Liver (tissue), 9 donors: Measurements from ENCODE around the gene LARGE1. TPM values are rescaled to one million over a fixed set of nuclear protein-coding genes. Genes with fewer than 3 reads are reported as not detected.

Experiments used
- DNase-seq: peaks from one replicate; pipeline ENCODE4 v3.0.0-alpha.2; 2017; ENCODE audit warnings: low spot score
- H3K27ac ChIP-seq, 2 donors: one replicate each; pipeline ENCODE4 v1.7.0; 2013; ENCODE audit warnings: inconsistent platforms in 2 of 2, low read length in 2 of 2, control low read depth in 1 of 2, low read depth in 1 of 2, mild to moderate bottlenecking in 1 of 2
- H3K27me3 ChIP-seq, 4 donors: one replicate each; pipeline versions ENCODE4 v1.6.1 to v1.7.0; 2013; ENCODE audit warnings: low read length in 3 of 4, inconsistent platforms in 1 of 4, mild to moderate bottlenecking in 1 of 4, moderate library complexity in 1 of 4; ENCODE audit not compliant: control insufficient read depth in 4 of 4, insufficient read depth in 4 of 4
- H3K36me3 ChIP-seq, 4 donors: one replicate each; pipeline versions ENCODE4 v1.6.1 to v1.7.0; 2013; ENCODE audit warnings: low read length in 3 of 4, mild to moderate bottlenecking in 3 of 4, low read depth in 1 of 4, moderate library complexity in 1 of 4; ENCODE audit not compliant: control insufficient read depth in 4 of 4, insufficient read depth in 3 of 4
- H3K4me1 ChIP-seq, 4 donors: one replicate each; pipeline versions ENCODE4 v1.6.1 to v1.7.0; 2013; ENCODE audit warnings: low read length in 3 of 4, mild to moderate bottlenecking in 3 of 4, moderate library complexity in 1 of 4; ENCODE audit not compliant: control insufficient read depth in 4 of 4, insufficient read depth in 4 of 4
- H3K4me3 ChIP-seq, 3 donors: one replicate each; pipeline versions ENCODE4 v1.6.1 to v1.7.0; 2013; ENCODE audit warnings: low read length in 3 of 3, control low read depth in 1 of 3, low read depth in 1 of 3, mild to moderate bottlenecking in 1 of 3
- H3K9ac ChIP-seq, 2 donors: one replicate each; pipeline ENCODE4 v1.7.0; 2013; ENCODE audit warnings: low read length in 2 of 2, mild to moderate bottlenecking in 2 of 2, moderate library complexity in 2 of 2, control low read depth in 1 of 2, low read depth in 1 of 2
- H3K9me3 ChIP-seq, 4 donors: one replicate each; pipeline versions ENCODE4 v1.6.1 to v1.7.0; 2013; ENCODE audit warnings: low read length in 3 of 4; ENCODE audit not compliant: control insufficient read depth in 4 of 4
- ATF3 ChIP-seq: IDR thresholded peaks from 2 replicates; pipeline ENCODE4 v1.6.1; 2016; ENCODE audit warnings: antibody characterized with exemption
- CTCF ChIP-seq: fragments of 150-350 bp; IDR thresholded peaks from 2 replicates; pipeline ENCODE4 v1.5.1; 2017; ENCODE audit warnings: improper control_type of control experiment, low read depth, low read length; ENCODE audit not compliant: missing input control
- EGR1 ChIP-seq, 2 donors: IDR thresholded peaks; 2 replicates each; pipeline ENCODE4 v1.6.1; 2016 to 2018; ENCODE audit warnings: antibody characterized with exemption in 2 of 2, low read depth in 2 of 2
- FOXA1 ChIP-seq: IDR thresholded peaks from 2 replicates; pipeline ENCODE4 v1.6.1; 2016; ENCODE audit warnings: antibody characterized with exemption
- GABPA ChIP-seq, 2 donors: IDR thresholded peaks in 1 of 2; conservative IDR thresholded peaks in 1 of 2; 2 replicates each; pipeline ENCODE4 v1.6.1; 2016; ENCODE audit warnings: antibody characterized with exemption in 2 of 2, mild to moderate bottlenecking in 1 of 2, moderate library complexity in 1 of 2
- HNF4A ChIP-seq, 2 donors: conservative IDR thresholded peaks; 2 replicates each; pipeline ENCODE4 v1.6.1; 2016; ENCODE audit warnings: antibody characterized with exemption in 2 of 2, mild to moderate bottlenecking in 2 of 2
- HNF4G ChIP-seq: IDR thresholded peaks from 2 replicates; pipeline ENCODE4 v1.6.1; 2016; ENCODE audit warnings: antibody characterized with exemption
- MAX ChIP-seq: IDR thresholded peaks from 2 replicates; pipeline ENCODE4 v1.6.1; 2016; ENCODE audit warnings: antibody characterized with exemption
- NR2F2 ChIP-seq: IDR thresholded peaks from 2 replicates; pipeline ENCODE4 v1.6.1; 2016; ENCODE audit warnings: antibody characterized with exemption
- RAD21 ChIP-seq, 2 donors: IDR thresholded peaks; 2 replicates each; pipeline ENCODE4 v1.6.1; 2016; ENCODE audit warnings: antibody characterized with exemption in 2 of 2, mild to moderate bottlenecking in 2 of 2
- REST ChIP-seq: IDR thresholded peaks from 2 replicates; pipeline ENCODE4 v1.6.1; 2016; ENCODE audit warnings: antibody characterized with exemption, mild to moderate bottlenecking
- RXRA ChIP-seq, 2 donors: IDR thresholded peaks; 2 replicates each; pipeline ENCODE4 v1.6.1; 2017 to 2018; ENCODE audit warnings: antibody characterized with exemption in 2 of 2, mild to moderate bottlenecking in 1 of 2
- SP1 ChIP-seq: IDR thresholded peaks from 2 replicates; pipeline ENCODE4 v1.6.1; 2018; ENCODE audit warnings: antibody characterized with exemption, mild to moderate bottlenecking
- TAF1 ChIP-seq: conservative IDR thresholded peaks from 2 replicates; pipeline ENCODE4 v1.6.1; 2016; ENCODE audit warnings: antibody characterized with exemption, mild to moderate bottlenecking
- YY1 ChIP-seq: IDR thresholded peaks from 2 replicates; pipeline ENCODE4 v1.6.1; 2016; ENCODE audit warnings: antibody characterized with exemption, mild to moderate bottlenecking
- WGBS: extraction: QIAGEN DNeasy Blood & Tissue Kit; methylation state at CpG from one replicate; pipeline ENCODE4 v1.1.7; 2013; 5-methylcytosine and 5-hydroxymethylcytosine counted together
- polyA plus RNA-seq, 2 donors: library from polyadenylated mRNA; stranded (reverse) in 1 of 2; unstranded in 1 of 2; fragments of 200-250 nt in 1 of 2; fragments of >200 nt in 1 of 2; fragmentation: Nextera tagmentation in 1 of 2; extraction: Ambion mirVana in 1 of 2; gene quantifications; one replicate each; pipeline versions ENCODE4 v1.2.1 to v1.2.3, GENCODE V29; 2013 to 2015
- total RNA-seq, 2 donors: library from RNA; depleted of rRNA; stranded (reverse); fragments of >200 nt; gene quantifications; one replicate each; pipeline ENCODE4 v1.2.3, GENCODE V29; 2014
- donor health status: healthy.
- donor health status: healthy.
- donor health status: healthy.
- donor health status: healthy.
- donor health status: healthy.

Gene LARGE1
- total and polyA plus RNA-seq, 4 donors: 2.3 to 14.1 (median 5.7) TPM

- peaks cover 2 to 26% (median 17%) of the 10 kb centered on the region in 4 donors for H3K4me1 ChIP-seq
- H3K27ac ChIP-seq: no peak overlapping the region
- 80% methylated on average over 9 of the region's 9 CpGs for WGBS
- peaks cover 0 to 2% (median 0%) of the 10 kb centered on the region in 4 donors for H3K36me3 ChIP-seq
- no peak overlapping the region for H3K4me3 ChIP-seq
- H3K9ac ChIP-seq: no peak overlapping the region
- DNase-seq: no peak
- H3K9me3 ChIP-seq: no peaks in the 10 kb centered on the region
- no peak for TF ChIP-seq YY1
- TF ChIP-seq MAX: no peak
- no peak for TF ChIP-seq CTCF
- no peak for TF ChIP-seq TAF1
- TF ChIP-seq NR2F2: no peak
- TF ChIP-seq RXRA (IDR thresholded peaks at IDR 0.05): no peak
- TF ChIP-seq GABPA (IDR thresholded peaks at IDR 0.05 in 1 of 2, conservative IDR thresholded peaks at IDR 0.05 in 1 of 2): no peak
- no peak for TF ChIP-seq FOXA1
- no peak for TF ChIP-seq HNF4A (conservative IDR thresholded peaks at IDR 0.05)
- no peak for TF ChIP-seq EGR1 (IDR thresholded peaks at IDR 0.05; ENCODE audit: low read depth in 2 of 2)
- TF ChIP-seq REST: no peak
- no peak for TF ChIP-seq RAD21 (IDR thresholded peaks at IDR 0.05)
- H3K27me3 ChIP-seq: no peaks in the 10 kb centered on the region
These were observed 617.2 kb downstream of the LARGE1 start for GRCh38 chr22:33303099-33303498.

- Histone ChIP-seq H3K9me3 (no peaks in the 10 kb centered on the region), H3K4me3 (peak overlapping the region; percentile 42 to 74 (median 45)), H3K27ac (peak overlapping the region; percentile 42 to 70), H3K9ac (peak overlapping the region; percentile 51 to 52), H3K27me3 (no peaks in the 10 kb centered on the region), H3K36me3 (peaks cover 0 to 2% (median 0%) of the 10 kb centered on the region in 4 donors), H3K4me1 (peaks cover 2 to 26% (median 17%) of the 10 kb centered on the region in 4 donors)
- TF ChIP-seq TAF1: no peak
- 39% methylated on average over 11 of the region's 11 CpGs for WGBS
- no peak for DNase-seq
These were observed 617.7 kb downstream of the LARGE1 start for GRCh38 chr22:33302549-33302948.

- Histone ChIP-seq H3K27ac (peak overlapping the region; percentile 42 to 70), H3K9ac (peak overlapping the region; percentile 51 to 52), H3K4me1 (peaks cover 2 to 26% (median 17%) of the 10 kb centered on the region in 4 donors), H3K4me3 (peak overlapping the region; percentile 42 to 74 (median 45)), H3K36me3 (peaks cover 0 to 2% (median 0%) of the 10 kb centered on the region in 4 donors), H3K9me3 (no peaks in the 10 kb centered on the region), H3K27me3 (no peaks in the 10 kb centered on the region)
- peak; percentile 85 for DNase-seq
- WGBS: 7% methylated on average over 10 of the region's 10 CpGs
- TF ChIP-seq ATF3 (no peak), TAF1 (no peak), REST (peak; percentile 15), YY1 (peak; percentile 13), HNF4G (no peak), CTCF (peak; percentile 97), RAD21 (IDR thresholded peaks at IDR 0.05) (peak; percentile 99), RXRA (IDR thresholded peaks at IDR 0.05) (peak; percentile 66 to 89), SP1 (peak; percentile 28), NR2F2 (peak; percentile 73)
These were observed 618.2 kb downstream of the LARGE1 start for GRCh38 chr22:33302049-33302545.
